Measurements from ENCODE around the gene TSR3. TPM values are rescaled to one million over a fixed set of nuclear protein-coding genes. Genes with fewer than 3 reads are reported as not detected.

TSR3 gene
- total RNA-seq, 2 donors from 2014 or later = 70.5 to 98.8 TPM

DNA sequence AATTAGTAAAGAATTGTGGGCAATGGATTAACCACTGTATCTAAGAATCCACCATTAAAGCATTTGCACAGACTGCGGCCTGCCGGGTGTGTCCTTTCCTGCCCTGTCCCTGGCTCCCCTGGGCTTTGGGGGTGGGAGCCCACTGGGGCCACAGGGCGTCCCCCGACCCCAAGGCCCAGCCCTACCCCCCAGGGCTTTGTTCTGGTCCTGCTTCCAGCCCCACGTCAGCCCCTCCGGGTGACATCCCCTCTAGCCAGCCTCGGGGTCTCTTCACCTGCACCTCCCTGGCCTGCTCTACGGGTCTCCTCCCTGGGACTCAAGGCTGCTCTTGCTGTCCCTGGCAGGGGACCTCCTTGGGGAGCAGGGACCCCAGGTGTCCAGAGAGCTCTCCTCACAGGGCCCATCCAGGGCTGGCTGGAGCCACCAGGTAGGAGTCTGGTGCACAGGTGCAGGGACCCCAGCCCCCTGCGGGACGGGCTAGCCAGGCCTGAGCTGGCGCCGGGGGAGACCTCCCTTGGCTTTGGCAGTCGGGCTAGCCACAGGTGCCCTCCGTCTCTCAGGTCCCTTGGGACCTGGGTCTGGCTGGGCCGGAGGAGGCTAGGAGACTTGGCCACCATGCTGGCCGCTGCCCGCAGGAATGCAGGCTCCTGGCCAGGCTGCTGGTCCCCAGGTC is 24.6 kb downstream of the TSR3 start:
- 69 to 77% methylated on average over 2 to 13 of the region's 17 CpGs for WGBS, 2 donors
- ATAC-seq (no peak), DNase-seq (no peak)
- Histone ChIP-seq H3K27me3 (no peaks in the 10 kb centered on the region), H3K36me3 (replicated peaks in 1 of 2; ENCODE audit: insufficient read depth in 1 of 2, low read depth in 2 of 2) (peaks cover 0 to 11% of the 10 kb centered on the region in 2 donors), H3K4me1 (peaks cover 10% of the 10 kb centered on the region), H3K9me3 (no peaks in the 10 kb centered on the region), H3K4me3 (no peak overlapping the region), H3K27ac (no peak overlapping the region)
- intact Hi-C loops (cut with DNase I) = no loop called here
- no peak for TF ChIP-seq POLR2A (IDR thresholded peaks at IDR 0.05)
- TF ChIP-seq, protein P1, sequence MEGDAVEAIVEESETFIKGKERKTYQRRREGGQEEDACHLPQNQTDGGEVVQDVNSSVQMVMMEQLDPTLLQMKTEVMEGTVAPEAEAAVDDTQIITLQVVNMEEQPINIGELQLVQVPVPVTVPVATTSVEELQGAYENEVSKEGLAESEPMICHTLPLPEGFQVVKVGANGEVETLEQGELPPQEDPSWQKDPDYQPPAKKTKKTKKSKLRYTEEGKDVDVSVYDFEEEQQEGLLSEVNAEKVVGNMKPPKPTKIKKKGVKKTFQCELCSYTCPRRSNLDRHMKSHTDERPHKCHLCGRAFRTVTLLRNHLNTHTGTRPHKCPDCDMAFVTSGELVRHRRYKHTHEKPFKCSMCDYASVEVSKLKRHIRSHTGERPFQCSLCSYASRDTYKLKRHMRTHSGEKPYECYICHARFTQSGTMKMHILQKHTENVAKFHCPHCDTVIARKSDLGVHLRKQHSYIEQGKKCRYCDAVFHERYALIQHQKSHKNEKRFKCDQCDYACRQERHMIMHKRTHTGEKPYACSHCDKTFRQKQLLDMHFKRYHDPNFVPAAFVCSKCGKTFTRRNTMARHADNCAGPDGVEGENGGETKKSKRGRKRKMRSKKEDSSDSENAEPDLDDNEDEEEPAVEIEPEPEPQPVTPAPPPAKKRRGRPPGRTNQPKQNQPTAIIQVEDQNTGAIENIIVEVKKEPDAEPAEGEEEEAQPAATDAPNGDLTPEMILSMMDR (IDR thresholded peaks at IDR 0.05) = no peak

DNA sequence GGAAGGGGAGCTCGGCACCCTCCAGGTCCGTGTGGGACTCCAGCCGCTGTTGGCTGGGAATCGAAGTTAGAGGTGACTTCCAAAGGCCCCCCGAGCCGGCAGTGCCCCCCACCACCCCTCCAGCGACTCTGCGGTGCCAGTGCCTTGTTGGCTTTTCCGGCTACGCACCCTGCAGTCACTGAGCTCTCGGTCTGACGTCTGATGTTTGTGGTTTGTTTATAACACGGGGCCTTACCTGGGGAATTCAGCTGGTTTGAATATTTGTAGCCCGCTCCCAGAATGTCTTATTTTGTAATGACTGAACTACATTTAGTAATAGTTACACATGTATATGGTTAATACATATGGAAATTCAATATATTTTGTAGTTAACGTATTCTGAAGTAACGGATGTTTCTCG is 25.3 kb downstream of the TSR3 start:
- H3K36me3 ChIP-seq (replicated peaks in 1 of 2; ENCODE audit: insufficient read depth in 1 of 2, low read depth in 2 of 2) = peaks cover 0 to 11% of the 10 kb centered on the region in 2 donors
- TF ChIP-seq, protein P1 (IDR thresholded peaks at IDR 0.05) = no peak
- no peak for TF ChIP-seq POLR2A (IDR thresholded peaks at IDR 0.05)
- no peak overlapping the region for H3K4me3 ChIP-seq
- H3K9me3 ChIP-seq = no peaks in the 10 kb centered on the region
- ATAC-seq = no peak
- H3K27me3 ChIP-seq = no peaks in the 10 kb centered on the region
- no peak for DNase-seq
- H3K27ac ChIP-seq = no peak overlapping the region
- whole genome bisulfite sequencing, 2 donors = 80 to 83% methylated on average over 13 to 17 of the region's 17 CpGs
- intact Hi-C loops (cut with DNase I) = no loop called here
- peaks cover 3% of the 10 kb centered on the region for H3K4me1 ChIP-seq

DNA sequence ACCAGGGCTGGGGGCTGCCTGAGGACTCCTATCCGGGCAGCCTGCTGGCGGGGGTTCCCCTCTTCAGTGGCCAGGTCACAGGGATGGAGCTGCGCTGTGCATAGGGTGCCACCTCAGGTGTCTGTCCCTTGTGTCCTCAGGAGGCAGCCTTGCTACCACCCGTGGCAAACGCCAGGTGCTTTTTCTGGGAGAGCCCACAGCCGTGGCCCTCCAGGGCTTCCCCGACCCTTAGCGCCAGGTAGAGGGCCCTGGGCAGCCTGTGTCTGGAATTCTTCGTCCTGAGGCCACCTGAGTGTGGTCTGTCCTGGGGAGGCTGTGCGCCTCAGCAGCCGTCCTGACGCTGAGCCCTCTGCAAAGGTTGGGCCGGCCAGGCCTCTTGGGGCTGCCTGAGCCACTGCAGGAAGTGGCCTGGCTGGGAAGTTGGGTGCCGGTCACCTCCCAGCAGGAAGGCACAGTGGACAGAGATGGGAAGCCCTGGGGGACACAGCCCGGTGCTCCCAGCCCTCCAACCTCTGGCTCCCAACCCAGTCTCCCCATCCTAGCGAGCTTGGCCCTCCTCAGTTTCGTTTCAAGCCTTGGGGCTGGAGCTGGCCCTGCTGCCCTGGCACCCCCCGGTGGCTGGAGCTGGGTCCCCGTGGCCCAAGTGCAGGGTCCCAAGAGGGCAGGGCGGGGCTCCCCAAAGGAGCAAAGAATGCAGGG is 25.9 kb downstream of the TSR3 start:
- Histone ChIP-seq H3K4me3 (no peak overlapping the region), H3K27ac (no peak overlapping the region), H3K9me3 (no peaks in the 10 kb centered on the region), H3K4me1 (no peaks in the 10 kb centered on the region), H3K36me3 (replicated peaks in 1 of 2; ENCODE audit: insufficient read depth in 1 of 2, low read depth in 2 of 2) (peaks cover 4 to 12% of the 10 kb centered on the region in 2 donors), H3K27me3 (no peaks in the 10 kb centered on the region)
- intact Hi-C loops (cut with DNase I) = no loop called here
- DNase-seq (no peak), ATAC-seq (no peak)
- no peak for TF ChIP-seq POLR2A (IDR thresholded peaks at IDR 0.05)
- TF ChIP-seq, protein P1 (IDR thresholded peaks at IDR 0.05) = no peak
- WGBS, 2 donors = 75 to 76% methylated on average over 7 to 15 of the region's 20 CpGs

DNA sequence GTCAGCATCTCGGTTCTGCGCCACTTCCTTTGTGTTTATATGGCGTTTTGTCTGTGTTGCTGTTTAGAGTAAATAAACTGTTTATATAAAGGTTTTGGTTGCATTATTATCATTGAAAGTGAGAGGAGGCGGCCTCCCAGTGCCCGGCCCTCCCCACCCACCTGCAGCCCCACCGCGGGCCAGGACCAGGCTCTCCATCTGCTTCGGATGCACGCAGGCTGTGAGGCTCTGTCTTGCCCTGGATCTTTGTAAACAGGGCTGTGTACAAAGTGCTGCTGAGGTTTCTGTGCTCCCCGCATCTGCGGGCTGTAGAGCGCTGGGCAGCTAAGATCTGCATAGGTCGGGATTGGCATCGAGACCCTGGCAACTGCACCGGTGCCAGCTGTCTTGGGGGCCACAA is 26.4 kb downstream of the TSR3 start:
- TF ChIP-seq, protein P1 (IDR thresholded peaks at IDR 0.05) = no peak
- TF ChIP-seq POLR2A (IDR thresholded peaks at IDR 0.05) = no peak
- Histone ChIP-seq H3K9me3 (no peaks in the 10 kb centered on the region), H3K27me3 (no peaks in the 10 kb centered on the region), H3K27ac (no peak overlapping the region), H3K36me3 (replicated peaks in 1 of 2; ENCODE audit: insufficient read depth in 1 of 2, low read depth in 2 of 2) (peaks cover 6 to 18% of the 10 kb centered on the region in 2 donors), H3K4me1 (no peaks in the 10 kb centered on the region), H3K4me3 (no peak overlapping the region)
- no peak for ATAC-seq
- intact Hi-C loops (cut with DNase I) = no loop called here
- 86 to 90% methylated on average over 7 to 15 of the region's 15 CpGs for WGBS, 2 donors
- no peak for DNase-seq

Measured in body of pancreas (tissue), 4 donors.